NCI-H2029 treated with DMSO at 0.1 percent for 48 hours (cell line): ENCODE results near the gene SPTY2D1.
"Not testable (repeated sequence)": the region's sequence is repeated elsewhere in the genome, so short reads cannot be mapped to it uniquely, and the experiment has no call there.

Experiments
- DNase-seq: peaks from one replicate; lab custom pipeline; 2025; lab: John Stamatoyannopoulos, UW

Gene SPTY2D1

GRCh38 chr11:18617688-18618341 lies 16.3 kb downstream of the SPTY2D1 start:
- no peak for DNase-seq

GRCh38 chr11:18615628-18616392 lies 18.3 kb downstream of the SPTY2D1 start:
- DNase-seq: no peak

GRCh38 chr11:18614667-18615066 lies 19.5 kb downstream of the SPTY2D1 start:
- no peak for DNase-seq

- DNase-seq: no peak
Observed at GRCh38 chr11:18612394-18612793, 21.7 kb downstream of the SPTY2D1 start.

DNA sequence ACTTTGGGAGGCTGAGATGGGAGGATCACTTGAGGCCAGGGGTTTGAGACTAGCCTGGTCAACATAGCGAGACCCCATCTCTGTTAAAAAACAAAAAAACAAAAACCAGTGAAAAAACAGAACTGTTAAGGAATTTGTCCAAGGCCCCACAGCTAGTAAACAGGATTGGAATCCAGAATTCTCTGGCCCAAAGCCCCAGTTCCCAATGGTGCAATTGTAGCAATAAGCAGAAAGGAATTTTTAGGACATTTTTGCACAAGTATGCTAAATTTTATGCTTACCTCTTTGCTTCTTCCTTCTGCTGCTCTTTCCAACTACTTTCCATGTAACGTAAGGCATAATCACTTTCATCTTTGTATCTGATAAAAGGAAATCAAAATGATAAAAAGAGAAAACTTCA lies 22.9 kb downstream of the SPTY2D1 start:
- DNase-seq: no peak

GRCh38 chr11:18608376-18608775 lies 25.8 kb downstream of the SPTY2D1 start:
- peak; percentile 7 for DNase-seq

DNA sequence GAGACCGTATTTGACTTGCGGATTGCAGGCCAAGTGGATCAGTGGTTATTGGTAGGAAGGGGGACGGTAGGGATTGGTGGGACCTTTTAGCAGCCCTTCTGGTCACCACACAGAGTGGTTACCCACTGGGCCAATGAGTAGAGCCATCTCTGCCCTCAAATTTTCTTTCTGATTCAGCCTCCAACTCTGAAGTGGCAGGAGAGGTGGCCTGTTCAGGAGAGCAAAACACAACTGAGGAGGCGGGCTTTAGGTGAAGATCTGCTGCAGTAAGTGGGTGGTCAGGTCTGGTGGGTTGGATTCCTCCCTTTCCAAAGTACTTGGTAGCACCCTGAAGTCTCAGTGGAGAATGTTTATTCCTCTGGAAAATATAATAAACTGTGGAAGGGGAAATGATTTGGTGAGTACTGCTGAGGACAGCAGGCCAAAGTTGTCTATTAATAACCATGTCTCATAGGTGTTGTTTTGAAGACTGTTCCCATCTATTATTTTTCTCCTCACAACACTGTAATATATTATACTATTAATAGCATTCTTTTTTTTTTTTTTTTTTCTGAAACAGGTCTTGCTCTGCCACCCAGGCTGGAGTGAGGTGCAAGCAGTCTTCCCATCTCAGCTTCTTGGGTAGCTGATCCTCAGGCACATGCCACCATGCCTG lies 33.1 kb downstream of the SPTY2D1 start:
- DNase-seq: no peak

- DNase-seq: no peak
Observed at GRCh38 chr11:18599739-18600230, 34.4 kb downstream of the SPTY2D1 start, which contains the start of gene MISFA. Gene MISFA (plus strand): TSS chr11:18599789. CDS start chr11:18599929, 140 bp downstream.

- DNase-seq: no peak
Observed at GRCh38 chr11:18594999-18595749, 39.0 kb downstream of the SPTY2D1 start.

GRCh38 chr11:18594088-18594487 lies 40.1 kb downstream of the SPTY2D1 start:
- DNase-seq: not testable (repeated sequence)

- DNase-seq: no peak
Observed at GRCh38 chr11:18590571-18590970, 43.6 kb downstream of the SPTY2D1 start.

DNA sequence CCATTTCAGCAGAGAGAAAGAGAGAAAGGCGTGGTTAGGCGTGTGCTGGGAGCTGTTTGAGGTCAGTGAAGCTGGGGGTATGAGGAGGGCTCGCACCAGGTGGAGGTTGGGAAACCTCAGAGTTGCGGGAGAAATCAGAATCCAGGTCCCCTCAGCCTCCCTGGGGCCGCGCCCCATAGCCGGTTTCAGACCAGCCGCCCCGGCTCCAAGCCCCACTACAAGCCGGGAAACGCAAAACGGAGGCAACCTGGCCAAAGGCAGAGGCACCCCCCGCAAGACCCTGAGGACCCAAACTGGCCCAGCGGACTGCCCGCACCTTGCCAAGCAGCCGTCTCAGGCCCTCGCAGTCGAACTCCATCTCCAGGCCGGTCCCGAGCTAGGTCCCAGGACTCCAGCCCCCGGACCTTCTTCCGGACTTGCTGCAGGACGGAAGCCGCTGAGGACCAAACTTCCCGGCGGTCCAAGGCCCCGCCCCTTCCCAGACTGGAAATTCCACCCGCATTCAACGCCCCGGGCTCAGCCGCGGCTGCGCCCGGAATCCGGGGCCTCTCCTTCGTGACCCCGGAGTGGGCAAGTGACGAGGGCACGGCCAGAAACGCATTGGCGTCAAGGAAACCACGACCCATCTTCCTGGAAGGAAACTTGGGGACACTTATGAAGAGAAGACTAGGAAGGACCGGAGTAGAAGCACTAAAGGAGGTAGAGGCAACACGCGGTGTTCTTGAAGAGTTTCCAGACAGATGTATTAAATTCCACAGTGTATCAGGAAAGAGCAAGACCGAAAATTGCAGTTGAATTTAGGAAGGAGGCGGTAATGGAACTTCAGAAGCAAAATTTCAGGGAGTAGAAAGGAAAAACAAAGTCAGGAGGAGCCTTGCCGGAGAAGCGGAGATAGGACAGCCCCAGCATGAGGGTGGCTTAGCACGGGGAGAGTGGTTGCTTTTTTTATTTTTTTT lies 45.6 kb downstream of the SPTY2D1 start, which contains the start of gene UEVLD:
TSS of gene UEVLD (minus strand) at position 438 of the 956 bp plus-strand sequence. CDS start at position 358, 80 bp downstream.
- no peak for DNase-seq

DNA sequence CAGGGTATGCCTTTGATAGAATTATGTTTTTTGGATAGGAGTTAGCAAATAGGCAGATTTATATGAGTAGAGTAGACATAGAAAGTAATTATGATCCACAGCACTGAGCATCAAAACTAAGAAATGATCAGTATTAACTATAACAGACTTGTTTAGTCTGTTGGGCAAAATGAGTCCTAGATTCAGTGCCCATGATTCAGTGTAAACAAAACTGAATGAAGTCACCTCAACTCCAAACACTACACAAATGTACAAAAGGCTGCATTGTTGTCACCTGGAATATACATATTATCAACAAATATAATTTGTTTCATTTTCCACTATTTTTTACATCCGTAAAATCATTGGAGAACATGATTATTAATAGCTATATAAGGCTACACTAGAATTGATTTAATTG lies 52.3 kb downstream of the SPTY2D1 start:
- no peak for DNase-seq

DNA sequence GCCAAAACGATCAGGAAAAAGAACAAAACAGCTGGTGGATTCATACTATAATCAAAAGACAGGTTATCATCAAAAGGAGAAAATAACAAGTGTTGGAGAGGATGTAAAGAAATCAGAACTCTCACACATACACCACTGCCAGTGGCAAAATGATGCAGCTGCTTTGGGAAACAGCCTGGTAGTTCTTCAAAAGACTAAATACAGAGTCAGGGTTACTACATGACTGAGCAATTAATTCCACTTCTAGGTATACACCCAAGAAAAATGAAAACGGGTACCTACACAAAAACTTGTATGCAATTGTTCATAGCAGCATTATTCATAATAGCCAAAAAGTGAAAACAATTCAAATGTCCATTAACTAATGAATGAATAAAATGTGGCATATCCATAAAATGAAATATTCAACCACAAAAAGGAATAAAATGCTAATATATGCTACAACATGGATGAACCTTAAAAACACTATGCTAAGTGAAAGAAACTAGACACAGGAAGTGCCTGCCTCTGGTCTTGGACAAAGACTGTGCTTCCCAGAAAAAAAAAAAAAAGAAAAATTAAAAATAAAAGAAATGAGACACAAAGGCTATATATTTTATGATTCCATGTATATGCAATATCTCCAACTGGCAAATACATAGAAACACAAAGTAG lies 53.9 kb downstream of the SPTY2D1 start:
- DNase-seq: no peak

DNA sequence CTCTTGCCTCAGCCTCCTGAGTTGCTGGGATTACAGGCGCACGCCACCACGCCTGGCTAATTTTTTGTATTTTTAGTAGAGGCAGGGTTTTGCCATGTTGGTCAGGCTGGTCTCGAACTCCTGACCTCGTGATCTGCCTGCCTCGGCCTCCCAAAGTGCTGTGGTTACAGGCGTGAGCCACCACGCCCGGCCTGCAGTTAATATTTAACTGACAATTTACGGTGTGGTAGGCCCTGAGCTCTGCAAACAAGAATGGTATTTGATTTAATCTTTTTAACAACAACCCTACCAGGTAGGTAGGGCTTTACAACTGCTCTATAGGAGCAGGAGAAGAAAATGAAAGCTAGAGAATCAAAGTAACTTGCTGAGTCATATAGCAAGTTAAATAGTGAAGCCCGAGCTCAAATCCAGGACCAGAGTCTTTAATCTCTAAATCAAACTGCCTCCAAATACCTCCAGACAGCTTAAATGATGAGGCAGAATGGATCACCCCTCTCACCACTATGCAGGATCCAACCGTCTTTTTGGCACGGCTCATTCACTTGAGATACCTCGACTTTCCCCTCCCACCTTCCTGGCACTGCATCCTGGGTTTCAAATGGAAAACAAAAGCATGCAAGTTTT lies 55.1 kb downstream of the SPTY2D1 start:
- DNase-seq: no peak

DNA sequence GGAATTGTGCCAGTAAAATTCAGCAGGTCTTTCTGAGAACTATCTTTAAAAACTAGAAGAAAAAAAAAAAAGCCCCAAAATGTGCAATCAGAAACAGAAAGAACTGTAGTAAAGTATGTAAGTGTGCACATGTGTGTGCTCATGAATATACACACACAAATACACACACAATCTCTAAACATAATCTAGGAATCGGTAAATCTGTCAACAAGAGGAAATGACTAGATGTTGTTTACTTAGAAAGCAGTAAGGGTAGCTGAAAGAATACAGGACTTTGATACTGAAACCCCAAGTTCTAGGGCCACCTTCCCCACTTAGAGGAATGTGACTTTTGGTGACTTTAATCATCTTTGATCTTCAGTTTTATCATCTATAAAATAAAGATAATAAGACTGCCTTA lies 58.8 kb downstream of the SPTY2D1 start:
- DNase-seq: no peak

DNA sequence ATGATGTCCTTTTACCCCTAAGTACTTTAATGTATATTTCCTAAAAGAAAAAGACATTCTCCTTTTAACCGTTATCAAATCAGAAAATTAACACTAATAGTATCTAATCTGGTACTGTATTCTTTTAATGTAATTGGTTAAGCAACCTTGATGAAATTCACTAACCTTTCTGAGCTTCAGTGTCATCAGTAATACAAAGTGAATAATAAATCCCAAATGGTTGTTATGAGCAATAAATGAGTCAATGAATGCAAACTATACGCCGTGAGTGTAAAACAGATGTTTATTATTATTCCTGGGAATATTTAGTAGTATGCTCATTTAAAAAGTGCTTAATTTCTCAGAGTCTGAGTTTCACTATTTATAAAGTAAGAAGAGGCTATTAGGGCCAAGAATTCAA lies 67.1 kb downstream of the SPTY2D1 start:
- no peak for DNase-seq

- DNase-seq: no peak
Observed at GRCh38 chr11:18566406-18566805, 67.7 kb downstream of the SPTY2D1 start.

DNA sequence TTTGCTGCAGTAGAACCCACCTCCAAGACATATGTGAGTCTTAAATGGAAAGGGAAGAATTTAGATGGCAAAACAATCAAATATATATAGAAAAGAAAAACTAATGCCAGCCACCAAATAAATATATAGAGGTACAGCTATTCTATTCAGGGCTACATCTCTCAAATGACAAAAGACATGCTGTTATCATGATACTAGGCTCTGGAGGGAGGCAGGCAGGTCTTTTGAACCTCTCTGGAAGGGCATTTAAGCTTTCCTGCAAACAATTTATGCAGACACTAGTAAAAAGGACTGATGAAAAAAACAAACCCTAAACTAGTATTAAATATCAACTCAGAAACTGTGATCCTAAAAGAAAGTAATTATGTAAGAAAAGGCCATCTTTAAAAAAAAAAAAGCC lies 70.0 kb downstream of the SPTY2D1 start:
- DNase-seq: no peak
